HepG2 (cell line): Measurements from ENCODE around the gene MARCO. TPM values are rescaled to one million over a fixed set of nuclear protein-coding genes. Genes with fewer than 3 reads are reported as not detected.

Experiments
- ATAC-seq: fragments of 200-7000 bp; cut with Tn5 transposase; 3 replicates; pipeline ENCODE4 v1.9.1; 2020; ENCODE audit warnings: mild to moderate bottlenecking, moderate library complexity
- BruUV-seq: library from RNA; stranded (reverse); fragments of 400-500 nt; replicated peaks from 2 replicates; lab custom pipeline; 2021; lab: Mats Ljungman, UMichigan
- CTCF ChIA-PET: fragments of 300-600 bp; formaldehyde crosslinking; extraction: SDS; loops from one replicate; lab custom pipeline; 2021; ENCODE audit warnings: low total read pairs, inconsistent platforms, low intra/inter-chr PET ratio; lab: Yijun Ruan, JAX
- POLR2A ChIA-PET: fragments of 350-600 bp; sonication (Branson Sonifier 250); formaldehyde crosslinking; loops from one replicate; lab custom pipeline; 2020; ENCODE audit warnings: antibody characterized with exemption, inconsistent platforms; lab: Yijun Ruan, JAX
- DNase-seq: peaks from one replicate; pipeline ENCODE4 v3.0.0-alpha.2; 2015; ENCODE audit warnings: low spot score
- FAIRE-seq: peaks from 3 replicates; lab custom pipeline; 2011; peaks lifted over from hg19 to GRCh38; lab: Jason Lieb, UNC
- H2AFZ ChIP-seq: one replicate; pipeline ENCODE4 v1.6.1; 2011; ENCODE audit warnings: low read length, inconsistent platforms
- H3K27ac ChIP-seq: fragments of 300-600 bp; 3 replicates; pipeline ENCODE4 v1.8.0; 2011; ENCODE audit warnings: mixed run types, mild to moderate bottlenecking, mixed read lengths, low read length, inconsistent platforms; ENCODE audit not compliant: insufficient read depth; ENCODE audit errors: extremely low read length
- H3K27me3 ChIP-seq, 2 experiments: fragments of 200-600 bp in 1 of 2; 2 replicates in 1 of 2; 3 replicates in 1 of 2; pipeline versions ENCODE4 v1.6.0 to v1.8.0; 2011; ENCODE audit warnings: low read length in 2 of 2, mild to moderate bottlenecking in 2 of 2, moderate library complexity in 2 of 2, inconsistent platforms in 1 of 2; ENCODE audit not compliant: insufficient read depth in 2 of 2, control insufficient read depth in 1 of 2
- H3K36me3 ChIP-seq, 2 experiments: fragments of 200-600 bp in 1 of 2; replicated peaks in 1 of 2; 2 replicates in 1 of 2; 3 replicates in 1 of 2; pipeline versions ENCODE4 v1.5.1 to v1.8.0; 2011; ENCODE audit warnings: low read length in 2 of 2, inconsistent platforms in 1 of 2; ENCODE audit not compliant: insufficient read depth in 2 of 2, control insufficient read depth in 1 of 2
- H3K4me1 ChIP-seq: 2 replicates; pipeline ENCODE4 v1.5.1; 2012; ENCODE audit warnings: low read length, inconsistent platforms; ENCODE audit not compliant: insufficient read depth
- H3K4me2 ChIP-seq: 2 replicates; pipeline ENCODE4 v1.6.0; 2011; ENCODE audit warnings: low read depth, low read length, inconsistent platforms
- H3K4me3 ChIP-seq, 3 experiments: fragments of 200-600 bp in 1 of 3; sonication (generic), shearing (Covaris generic) in 1 of 3; replicated peaks in 1 of 3; 2 replicates each; pipeline ENCODE4 v1.5.1; 2011 to 2016; ENCODE audit warnings: low read length in 3 of 3, inconsistent platforms in 2 of 3, low read depth in 2 of 3, mild to moderate bottlenecking in 2 of 3, control low read depth in 1 of 3, mixed read lengths in 1 of 3; ENCODE audit not compliant: insufficient read depth in 1 of 3
- H3K79me2 ChIP-seq: one replicate; pipeline ENCODE4 v1.6.1; 2011; ENCODE audit warnings: low read length, inconsistent platforms; ENCODE audit not compliant: insufficient read depth
- H3K9ac ChIP-seq: 2 replicates; pipeline ENCODE4 v1.6.0; 2011; ENCODE audit warnings: mild to moderate bottlenecking, low read depth, low read length, inconsistent platforms; ENCODE audit not compliant: insufficient read depth
- H3K9me3 ChIP-seq: 2 replicates; pipeline ENCODE4 v1.5.1; 2012; ENCODE audit warnings: mild to moderate bottlenecking, low read length
- H4K20me1 ChIP-seq: 2 replicates; pipeline ENCODE4 v1.6.0; 2011; ENCODE audit warnings: inconsistent platforms, mild to moderate bottlenecking, low read length, moderate library complexity; ENCODE audit not compliant: insufficient read depth
- ATF7 ChIP-seq, 2 experiments: fragments of 450-650 bp in 1 of 2; sonication (generic) in 1 of 2; formaldehyde crosslinking in 1 of 2; IDR thresholded peaks; 2 replicates each; pipeline versions ENCODE4 v1.4.0 to v1.6.1; 2016 to 2020; ENCODE audit warnings: antibody characterized with exemption in 1 of 2, mild to moderate bottlenecking in 1 of 2, missing genetic modification reagents in 1 of 2
- HHEX ChIP-seq: IDR thresholded peaks from 2 replicates; pipeline ENCODE4 v1.6.1; 2016; ENCODE audit warnings: control low read depth
- HNF4G ChIP-seq, 2 experiments: sonication (generic) in 1 of 2; formaldehyde crosslinking in 1 of 2; IDR thresholded peaks; 2 replicates each; pipeline versions ENCODE4 v1.4.0 to v1.6.1; 2011 to 2020; ENCODE audit warnings: borderline replicate concordance in 2 of 2, low read depth in 2 of 2, mild to moderate bottlenecking in 2 of 2, low read length in 1 of 2, missing genetic modification reagents in 1 of 2, moderate library complexity in 1 of 2
- HOXD1 ChIP-seq: sonication (generic); formaldehyde crosslinking; IDR thresholded peaks from 2 replicates; pipeline ENCODE4 v1.5.0; 2020; ENCODE audit warnings: missing genetic modification reagents
- SCMH1 ChIP-seq: sonication (generic); formaldehyde crosslinking; IDR thresholded peaks from 2 replicates; pipeline ENCODE4 v1.9.0; 2021; ENCODE audit warnings: missing genetic modification reagents, mild to moderate bottlenecking, borderline replicate concordance
- whole genome bisulfite sequencing: methylation state at CpG from one replicate; pipeline ENCODE4 v1.1.6; 2017; ENCODE audit warnings: low lambda C conversion rate; 5-methylcytosine and 5-hydroxymethylcytosine counted together
- in situ Hi-C: cut with HindIII; loops from 2 replicates; pipeline ENCODE4 v1.10.0; 2017; ENCODE audit warnings: low pct_unique_long_range_greater_than_20kb; ENCODE audit not compliant: extremely low pct_ligation_motif_present
- intact Hi-C: fragments of 100-400 bp; cut with micrococcal nuclease; formaldehyde crosslinking; loops from one replicate; pipeline ENCODE4 v1.10.0; 2022; ENCODE audit not compliant: unreplicated experiment
- polyA plus RNA-seq, 8 experiments: library from polyadenylated mRNA; depleted of rRNA in 3 of 8; stranded (reverse) in 7 of 8; unstranded in 1 of 8; fragments of >200 nt; fragmentation: Illumina TruSeq in 4 of 8; extraction: Trizol in 4 of 8; gene quantifications; 2 replicates each; pipeline versions ENCODE4 v1.2.1 to v1.2.3, GENCODE V29; 2011 to 2016; ENCODE audit warnings: low read depth in 4 of 8, missing spikeins in 1 of 8, mixed read lengths in 1 of 8; ENCODE audit not compliant: insufficient read depth in 1 of 8
- total RNA-seq, 5 experiments: library from RNA; depleted of rRNA; stranded (reverse); fragments of >200 nt; fragmentation: Illumina TruSeq; extraction: Trizol; gene quantifications; 2 replicates each; pipeline ENCODE4 v1.2.3, GENCODE V29; 2016; ENCODE audit warnings: low read depth in 1 of 5
- TF ChIP-seq, protein P1 (sequence below): fragments of 450-650 bp; IDR thresholded peaks from 2 replicates; pipeline ENCODE4 v1.6.1; 2016

MARCO gene
- total and polyA plus RNA-seq, 2 of the 13 experiments (the other 11 are each of a cell fraction or from before 2014, with no cell fraction given): not detected

GRCh38 chr2:118969734-118970395 lies 27.9 kb downstream of the MARCO start:
- 26% methylated on average over 13 of the region's 16 CpGs for WGBS

More at GRCh38 chr2:118969734-118970395, 27.9 kb downstream of the MARCO start:
- H2AFZ ChIP-seq: no peak overlapping the region
- ATAC-seq (no peak), DNase-seq (no peak), FAIRE-seq (no peak)
- in situ Hi-C loops: no loop called here
- TF ChIP-seq HNF4G (IDR thresholded peaks at IDR 0.05; ENCODE audit: borderline replicate concordance, low read depth, low read length) (no peak), HNF4G (CRISPR knock-in tag; IDR thresholded peaks at IDR 0.05; ENCODE audit: borderline replicate concordance, low read depth) (no peak), SCMH1 (CRISPR knock-in tag) (no peak), HHEX (no peak), ATF7 (IDR thresholded peaks at IDR 0.05) (no peak), ATF7 (CRISPR knock-in tag; IDR thresholded peaks at IDR 0.05) (no peak), HOXD1 (no peak)
- TF ChIP-seq, protein P1, sequence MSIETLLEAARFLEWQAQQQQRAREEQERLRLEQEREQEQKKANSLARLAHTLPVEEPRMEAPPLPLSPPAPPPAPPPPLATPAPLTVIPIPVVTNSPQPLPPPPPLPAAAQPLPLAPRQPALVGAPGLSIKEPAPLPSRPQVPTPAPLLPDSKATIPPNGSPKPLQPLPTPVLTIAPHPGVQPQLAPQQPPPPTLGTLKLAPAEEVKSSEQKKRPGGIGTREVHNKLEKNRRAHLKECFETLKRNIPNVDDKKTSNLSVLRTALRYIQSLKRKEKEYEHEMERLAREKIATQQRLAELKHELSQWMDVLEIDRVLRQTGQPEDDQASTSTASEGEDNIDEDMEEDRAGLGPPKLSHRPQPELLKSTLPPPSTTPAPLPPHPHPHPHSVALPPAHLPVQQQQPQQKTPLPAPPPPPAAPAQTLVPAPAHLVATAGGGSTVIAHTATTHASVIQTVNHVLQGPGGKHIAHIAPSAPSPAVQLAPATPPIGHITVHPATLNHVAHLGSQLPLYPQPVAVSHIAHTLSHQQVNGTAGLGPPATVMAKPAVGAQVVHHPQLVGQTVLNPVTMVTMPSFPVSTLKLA: peak; percentile 51; the same call in 1 of the 2 replicates
- no peaks in the 10 kb centered on the region for H4K20me1 ChIP-seq
- H3K4me1 ChIP-seq: no peaks in the 10 kb centered on the region
- intact Hi-C loops: no loop called here
- POLR2A ChIA-PET: no interaction called here
- no peak overlapping the region for H3K4me2 ChIP-seq
- BruUV-seq: no TSS peak
- H3K27me3 ChIP-seq: peaks cover 2 to 20% of the 10 kb centered on the region in 2 experiments; a peak in 2 of 5 replicates
- no peak overlapping the region for H3K4me3 ChIP-seq
- no peaks in the 10 kb centered on the region for H3K36me3 ChIP-seq
- CTCF ChIA-PET: no interaction called here
- no peak overlapping the region for H3K9ac ChIP-seq
- H3K27ac ChIP-seq: no peak overlapping the region
- no peaks in the 10 kb centered on the region for H3K79me2 ChIP-seq
- H3K9me3 ChIP-seq: no peaks in the 10 kb centered on the region
